ENCODE results near the gene PRUNE2. TPM values are rescaled to one million over a fixed set of nuclear protein-coding genes. Genes with fewer than 3 reads are reported as not detected.

Gene PRUNE2
- polyA plus RNA-seq, 3 donors, result 0.72 to 1.8 (median 1.5) TPM

GRCh38 chr9:76904661-76905457 is 1.1 kb downstream of the PRUNE2 start:
- H3K4me3 ChIP-seq (replicated peaks in 1 of 3; ENCODE audit: low read depth in 2 of 3, low read length in 3 of 3), result no peak overlapping the region
- Mint-ChIP-seq H3K9me3 (peaks cover 0 to 3% (median 0%) of the 10 kb centered on the region in 7 donors), H3K4me3 (peak overlapping the region in 1 of 2 donors; percentile 64), H3K4me1 (no peaks in the 10 kb centered on the region), H3K36me3 (no peaks in the 10 kb centered on the region), H3K27ac (no peak overlapping the region), H3K27me3 (ENCODE audit: low read depth in 3 of 3) (peaks cover 41 to 63% (median 43%) of the 10 kb centered on the region in 3 donors)
- peaks cover 36 to 38% of the 10 kb centered on the region in 2 donors for H3K27me3 ChIP-seq (ENCODE audit: control insufficient read depth in 2 of 2, insufficient read depth in 2 of 2, low read length in 2 of 2)
- H3K9me3 ChIP-seq (replicated peaks in 1 of 2; ENCODE audit: control insufficient read depth in 1 of 2, insufficient read depth in 1 of 2, low read length in 2 of 2), result no peaks in the 10 kb centered on the region
- no peaks in the 10 kb centered on the region for H3K36me3 ChIP-seq (replicated peaks in 1 of 2; ENCODE audit: control insufficient read depth in 1 of 2, insufficient read depth in 2 of 2, low read length in 2 of 2)
- TF ChIP-seq CTCF (IDR thresholded peaks at IDR 0.05), result no peak
- intact Hi-C loops (cut with micrococcal nuclease), result no loop called here
- no peak overlapping the region for H3K9ac ChIP-seq (ENCODE audit: insufficient read depth, low read length, poor library complexity, severe bottlenecking)
- 81% methylated on average over 4 of the region's 8 CpGs for WGBS (ENCODE audit: insufficient coverage)
- no peaks in the 10 kb centered on the region for H4K20me1 ChIP-seq (ENCODE audit: insufficient read depth, low read length)
- no peak overlapping the region for H3K27ac ChIP-seq (ENCODE audit: low read depth in 1 of 2, low read length in 2 of 2)
- no peak overlapping the region for H2AFZ ChIP-seq (ENCODE audit: insufficient read depth, low read depth, low read length, poor library complexity, severe bottlenecking)
- no peaks in the 10 kb centered on the region for H3K4me1 ChIP-seq (ENCODE audit: control insufficient read depth in 1 of 2, insufficient read depth in 2 of 2, low read length in 2 of 2)
- DNase-seq, result no peak
- H3K79me2 ChIP-seq (ENCODE audit: insufficient read depth, low read length), result no peaks in the 10 kb centered on the region
- no peak overlapping the region for H3K4me2 ChIP-seq (replicated peaks; ENCODE audit: extremely low read depth, low read length, poor library complexity, severe bottlenecking)

- H3K4me3 ChIP-seq (replicated peaks in 1 of 3; ENCODE audit: low read depth in 2 of 3, low read length in 3 of 3), result no peak overlapping the region
- H3K27ac ChIP-seq (ENCODE audit: low read depth in 1 of 2, low read length in 2 of 2), result no peak overlapping the region
- Mint-ChIP-seq H3K27me3 (ENCODE audit: low read depth in 3 of 3) (peaks cover 33 to 53% (median 38%) of the 10 kb centered on the region in 3 donors), H3K4me3 (no peak overlapping the region), H3K4me1 (no peaks in the 10 kb centered on the region), H3K36me3 (no peaks in the 10 kb centered on the region), H3K9me3 (peaks cover 0 to 3% (median 0%) of the 10 kb centered on the region in 7 donors), H3K27ac (no peak overlapping the region)
- no peaks in the 10 kb centered on the region for H3K4me1 ChIP-seq (ENCODE audit: control insufficient read depth in 1 of 2, insufficient read depth in 2 of 2, low read length in 2 of 2)
- H3K36me3 ChIP-seq (replicated peaks in 1 of 2; ENCODE audit: control insufficient read depth in 1 of 2, insufficient read depth in 2 of 2, low read length in 2 of 2), result no peaks in the 10 kb centered on the region
- DNase-seq, result no peak
- H3K9me3 ChIP-seq (replicated peaks in 1 of 2; ENCODE audit: control insufficient read depth in 1 of 2, insufficient read depth in 1 of 2, low read length in 2 of 2), result no peaks in the 10 kb centered on the region
- peaks cover 33% of the 10 kb centered on the region in 2 donors for H3K27me3 ChIP-seq (ENCODE audit: control insufficient read depth in 2 of 2, insufficient read depth in 2 of 2, low read length in 2 of 2)
- H3K4me2 ChIP-seq (replicated peaks; ENCODE audit: extremely low read depth, low read length, poor library complexity, severe bottlenecking), result no peak overlapping the region
- TF ChIP-seq CTCF (IDR thresholded peaks at IDR 0.05), result no peak
- intact Hi-C loops (cut with micrococcal nuclease), result no loop called here
- no peak overlapping the region for H3K9ac ChIP-seq (ENCODE audit: insufficient read depth, low read length, poor library complexity, severe bottlenecking)
- no peaks in the 10 kb centered on the region for H4K20me1 ChIP-seq (ENCODE audit: insufficient read depth, low read length)
- 43% methylated on average over 1 of the region's 6 CpGs for WGBS (ENCODE audit: insufficient coverage)
- H2AFZ ChIP-seq (ENCODE audit: insufficient read depth, low read depth, low read length, poor library complexity, severe bottlenecking), result no peak overlapping the region
- no peaks in the 10 kb centered on the region for H3K79me2 ChIP-seq (ENCODE audit: insufficient read depth, low read length)
Measured at GRCh38 chr9:76902395-76902794, 3.5 kb downstream of the PRUNE2 start.

All from CD14-positive monocyte (primary cell).